Measurements from ENCODE around the gene PARVB. TPM values are rescaled to one million over a fixed set of nuclear protein-coding genes. Genes with fewer than 3 reads are reported as not detected.

The PARVB gene
- total RNA-seq, 1 donor from 2014 or later, result 39.2 TPM

- intact Hi-C loops (cut with micrococcal nuclease), result no loop called here
Observed at GRCh38 chr22:44173154-44173553, 149.1 kb downstream of the PARVB start.

DNA sequence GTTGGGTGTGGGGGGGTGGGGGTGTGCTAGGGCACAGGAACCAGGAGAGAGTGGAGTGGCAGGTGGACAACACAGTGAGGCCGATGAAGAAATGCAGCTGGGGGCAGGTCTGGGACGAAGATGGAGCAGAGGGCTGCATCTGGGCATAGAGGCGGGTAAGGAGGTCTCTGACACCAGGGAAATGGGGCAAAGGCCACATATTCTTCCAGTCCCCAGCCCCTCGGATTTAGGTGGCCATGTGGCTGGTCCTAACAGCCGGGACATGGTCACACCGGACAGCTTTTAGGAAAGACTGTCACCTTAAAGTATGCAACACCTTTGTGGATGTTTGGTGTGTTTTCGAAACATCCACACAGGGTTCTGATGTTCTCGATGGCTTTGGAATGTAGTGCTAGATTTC is 151.6 kb downstream of the PARVB start:
- intact Hi-C loops (cut with micrococcal nuclease), result no loop called here

- intact Hi-C loops (cut with micrococcal nuclease), result no loop called here
Observed at GRCh38 chr22:44179196-44179988, 155.3 kb downstream of the PARVB start.

DNA sequence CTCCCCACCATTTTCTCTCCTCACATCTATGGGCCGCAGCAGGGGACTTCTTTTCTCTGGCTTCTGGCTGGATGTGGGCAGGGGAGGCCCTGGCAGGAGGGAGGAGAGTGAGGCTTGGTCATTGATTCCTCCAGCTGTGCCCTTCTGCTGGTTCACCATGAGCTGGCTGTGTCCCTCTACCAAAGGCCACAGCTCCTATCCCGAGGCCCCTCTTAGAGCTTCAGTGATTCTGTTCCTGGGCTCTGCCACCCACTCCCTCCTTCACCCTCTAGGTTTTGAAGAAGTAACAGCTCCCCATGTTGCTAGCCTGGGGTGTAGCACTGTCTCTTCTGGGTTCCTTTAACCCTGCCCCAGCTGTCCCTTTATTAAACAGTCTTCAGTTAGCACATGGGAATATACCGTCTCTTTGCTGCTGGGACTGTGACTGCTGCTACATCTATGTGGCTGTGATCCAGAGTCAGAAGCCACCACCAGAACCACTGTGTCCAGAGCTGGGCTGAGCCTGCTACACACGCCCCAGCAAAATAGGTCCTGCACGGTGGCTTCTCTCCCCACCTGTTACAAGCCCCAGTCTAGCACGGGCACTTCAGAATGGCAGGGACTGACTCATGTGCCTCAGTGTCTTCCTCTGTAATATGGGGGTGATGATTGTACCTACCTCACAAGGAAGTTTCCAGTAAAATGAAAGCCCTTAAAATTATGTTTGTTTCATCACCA is 156.0 kb downstream of the PARVB start:
- intact Hi-C loops (cut with micrococcal nuclease), result loop anchor here (2.0 to 5.0 kb wide), 6 partner anchors 98 to 502 kb away; partner anchors contain the start of gene SAMM50

- intact Hi-C loops (cut with micrococcal nuclease), result loop anchor here (1.0 to 5.0 kb wide), 8 partner anchors 98 to 502 kb away; partner anchors contain the start of gene SAMM50
Observed at GRCh38 chr22:44180706-44181032, 156.6 kb downstream of the PARVB start, which contains the start of gene PARVG. Gene PARVG, plus strand, starts transcription at chr22:44180925. Its CDS starts 2,405 bp downstream, at chr22:44183330.

DNA sequence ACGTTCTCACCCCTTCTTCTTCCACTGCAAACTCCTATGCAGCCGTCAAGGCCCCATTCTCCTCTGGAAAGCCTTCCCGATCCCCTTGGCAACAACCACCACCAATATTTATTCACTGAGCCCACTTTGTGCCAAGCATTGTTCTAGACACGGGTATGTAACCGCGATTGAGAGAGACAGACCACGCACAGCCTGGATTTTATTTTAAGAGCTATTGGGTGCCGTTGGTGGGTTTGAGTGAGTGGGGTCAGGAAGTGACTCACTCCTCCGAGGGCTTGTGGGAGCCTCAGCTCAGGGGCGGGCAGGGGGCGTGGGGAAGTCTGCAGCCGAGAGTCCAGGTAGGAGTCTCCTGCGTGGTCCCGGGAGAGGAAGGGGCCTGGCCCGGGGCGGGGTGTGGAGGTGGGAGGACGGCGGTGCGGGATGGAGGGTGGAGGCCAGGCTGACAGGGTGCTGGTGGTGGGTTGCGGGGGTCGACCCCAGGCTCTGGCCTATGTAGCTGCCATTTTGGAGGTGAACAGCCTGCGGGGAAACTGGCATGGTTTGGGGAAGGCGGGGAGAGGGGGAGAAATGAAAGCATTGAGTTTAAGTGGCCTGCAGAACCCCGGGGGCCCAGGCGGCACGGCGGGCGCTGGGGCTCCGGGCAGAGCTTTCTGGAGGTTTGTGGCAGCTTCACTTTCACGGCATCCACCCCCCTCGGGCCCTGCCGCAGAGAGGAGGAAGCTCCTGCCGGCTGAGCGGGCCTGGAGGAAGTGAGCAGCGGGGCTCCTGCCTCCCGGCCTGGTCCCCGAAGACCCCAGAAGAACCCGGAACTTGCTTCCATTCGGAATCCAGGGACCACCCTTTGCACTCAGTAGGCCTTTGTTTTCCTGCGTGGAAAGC is 157.2 kb downstream of the PARVB start:
- intact Hi-C loops (cut with micrococcal nuclease), result loop anchor here (1.0 to 5.0 kb wide), 8 partner anchors 99 to 501 kb away; partner anchors contain the start of gene SAMM50

DNA sequence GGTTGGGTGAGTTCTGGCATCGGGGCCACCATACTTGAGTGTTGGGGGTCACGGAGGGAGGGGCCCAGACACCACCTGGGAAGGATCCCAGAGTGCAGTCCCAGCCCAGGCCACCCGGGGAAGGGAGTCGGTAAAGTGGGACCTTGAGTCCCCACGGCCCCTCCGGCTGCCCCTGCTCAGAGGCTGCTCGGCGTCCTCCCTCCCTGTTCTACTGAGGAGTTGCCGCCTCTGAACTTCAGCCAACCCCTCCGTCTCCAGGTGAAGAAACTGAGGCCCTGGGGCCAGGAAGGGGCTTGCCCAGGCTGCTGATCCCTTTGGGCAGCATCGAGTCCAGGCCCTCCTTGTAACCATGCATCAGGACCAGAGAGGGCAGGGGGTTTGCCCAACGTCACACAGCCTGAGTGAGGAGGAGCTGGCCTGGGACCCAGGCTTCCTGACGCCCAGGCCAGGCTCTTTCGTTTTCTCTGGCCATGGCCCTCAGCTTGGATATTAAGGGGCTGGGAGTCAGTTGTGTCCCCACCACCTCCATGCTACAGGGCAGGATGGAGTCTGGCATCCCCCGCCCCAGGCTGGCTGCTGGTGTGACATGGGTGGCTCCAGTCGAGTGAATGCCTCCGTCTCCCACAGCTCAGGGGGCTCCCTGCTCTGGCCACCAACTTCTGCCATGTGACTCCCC is 157.9 kb downstream of the PARVB start:
- intact Hi-C loops (cut with micrococcal nuclease), result loop anchor here (1.0 to 5.0 kb wide), 11 partner anchors 9 to 500 kb away; partner anchors contain the start of genes EFCAB6, RTL6 and SAMM50

GRCh38 chr22:44182588-44183286 is 158.6 kb downstream of the PARVB start:
- intact Hi-C loops (cut with micrococcal nuclease), result loop anchor here (1.0 to 5.0 kb wide), 7 partner anchors 9 to 500 kb away; partner anchors contain the start of genes EFCAB6 and RTL6

GRCh38 chr22:44183287-44183588 is 159.1 kb downstream of the PARVB start:
- intact Hi-C loops (cut with micrococcal nuclease), result loop anchor here (2.0 to 5.0 kb wide), 5 partner anchors 101 to 499 kb away; partner anchors contain the start of gene EFCAB6

DNA sequence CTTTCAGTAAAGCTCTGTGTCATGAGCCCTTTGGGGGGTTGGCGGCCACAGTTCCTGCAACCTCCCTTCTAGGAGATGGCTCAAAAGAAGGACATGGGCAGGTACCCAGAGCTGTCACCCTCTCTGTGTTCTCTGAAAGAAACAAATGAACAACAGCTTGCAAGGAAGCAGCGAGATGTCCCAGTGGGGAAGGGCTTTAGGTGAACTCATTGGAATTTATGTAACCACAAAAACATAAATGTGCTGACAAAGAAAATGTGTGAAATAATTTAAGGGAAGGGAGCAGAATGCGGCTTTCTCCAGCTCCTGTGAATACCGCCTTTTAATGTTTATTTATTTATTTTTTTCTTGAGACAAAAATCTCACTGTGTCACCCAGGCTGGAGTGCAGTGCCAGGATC is 159.9 kb downstream of the PARVB start:
- intact Hi-C loops (cut with micrococcal nuclease), result loop anchor here (5.0 kb wide), 4 partner anchors 102 to 498 kb away; no protein-coding TSS in a partner anchor

- intact Hi-C loops (cut with micrococcal nuclease), result no loop called here
Observed at GRCh38 chr22:44185237-44186120, 161.4 kb downstream of the PARVB start.

DNA sequence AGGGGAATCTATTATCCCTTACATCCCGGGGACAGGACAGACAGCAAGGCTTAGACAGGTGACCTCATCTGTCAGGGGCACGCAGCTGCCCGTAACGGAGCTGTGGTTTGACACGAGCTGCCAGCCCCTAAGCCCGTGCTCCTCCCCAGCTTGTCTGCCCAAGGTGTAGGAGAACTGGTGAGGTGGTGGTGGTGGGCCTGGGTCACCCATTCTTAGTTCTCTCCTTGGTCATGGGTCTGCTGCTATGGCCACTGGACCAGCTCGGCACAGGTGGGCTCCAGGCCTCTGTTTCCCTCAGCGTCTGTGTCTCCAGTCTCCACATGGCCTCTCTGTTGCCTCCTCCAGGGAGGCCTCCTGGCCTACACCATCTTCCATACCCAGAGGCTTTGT is 162.0 kb downstream of the PARVB start:
- intact Hi-C loops (cut with micrococcal nuclease), result no loop called here

DNA sequence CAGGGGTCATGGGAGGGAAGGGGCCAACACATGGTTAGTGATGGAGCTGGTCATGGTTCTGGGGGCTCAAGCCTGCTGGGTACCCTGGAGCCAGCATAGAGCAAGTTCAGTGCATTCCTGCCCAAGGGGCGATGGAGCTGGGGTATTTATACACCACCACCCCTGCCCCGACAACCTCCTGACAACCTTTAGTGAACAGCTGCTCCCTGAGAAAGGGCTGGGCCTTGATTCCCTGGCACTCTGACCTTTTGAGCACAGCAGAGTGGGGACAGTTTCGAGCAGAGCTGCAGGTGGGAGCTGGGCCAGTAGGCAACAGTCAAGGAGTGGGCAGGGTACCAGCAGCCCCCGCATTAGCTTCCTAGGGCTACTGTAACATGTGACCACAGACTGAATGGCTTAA is 162.6 kb downstream of the PARVB start:
- intact Hi-C loops (cut with micrococcal nuclease), result no loop called here

GRCh38 chr22:44187652-44188230 is 163.6 kb downstream of the PARVB start:
- intact Hi-C loops (cut with micrococcal nuclease), result no loop called here

GRCh38 chr22:44188316-44188715 is 164.2 kb downstream of the PARVB start:
- intact Hi-C loops (cut with micrococcal nuclease), result no loop called here

GRCh38 chr22:44188986-44189630 is 165.0 kb downstream of the PARVB start:
- intact Hi-C loops (cut with micrococcal nuclease), result no loop called here

GRCh38 chr22:44190381-44190976 is 166.4 kb downstream of the PARVB start:
- intact Hi-C loops (cut with micrococcal nuclease), result loop anchor here (5.0 kb wide), 1 partner anchor 512 kb away; the partner anchor contains the start of gene PRR5

DNA sequence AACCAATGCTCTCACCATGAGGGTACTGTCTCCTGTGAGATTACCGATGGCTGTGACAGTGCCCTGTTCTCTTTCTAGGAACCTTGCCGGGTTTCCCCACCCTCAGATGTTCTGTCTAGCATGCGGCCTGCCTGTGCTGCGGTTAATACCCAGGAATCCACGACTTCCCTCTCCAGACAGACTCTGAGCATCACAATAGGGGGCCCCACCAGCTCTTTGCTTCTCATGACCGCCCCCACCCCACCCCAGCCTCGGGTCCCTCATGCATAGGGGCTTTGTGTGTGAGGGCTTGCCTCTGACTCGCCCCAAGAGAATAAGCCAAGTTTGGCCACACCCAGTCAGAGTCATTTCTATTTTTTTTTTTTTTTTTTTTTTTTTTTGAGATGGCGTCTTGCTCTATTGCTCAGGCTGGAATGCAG is 166.9 kb downstream of the PARVB start:
- intact Hi-C loops (cut with micrococcal nuclease), result loop anchor here (1.0 to 5.0 kb wide), 2 partner anchors 9 to 511 kb away; partner anchors contain the start of gene PRR5
